Measurements from ENCODE around the gene C19orf73. TPM values are rescaled to one million over a fixed set of nuclear protein-coding genes. Genes with fewer than 3 reads are reported as not detected.

The C19orf73 gene
- total RNA-seq, 1 donor, result 0.54 TPM

DNA sequence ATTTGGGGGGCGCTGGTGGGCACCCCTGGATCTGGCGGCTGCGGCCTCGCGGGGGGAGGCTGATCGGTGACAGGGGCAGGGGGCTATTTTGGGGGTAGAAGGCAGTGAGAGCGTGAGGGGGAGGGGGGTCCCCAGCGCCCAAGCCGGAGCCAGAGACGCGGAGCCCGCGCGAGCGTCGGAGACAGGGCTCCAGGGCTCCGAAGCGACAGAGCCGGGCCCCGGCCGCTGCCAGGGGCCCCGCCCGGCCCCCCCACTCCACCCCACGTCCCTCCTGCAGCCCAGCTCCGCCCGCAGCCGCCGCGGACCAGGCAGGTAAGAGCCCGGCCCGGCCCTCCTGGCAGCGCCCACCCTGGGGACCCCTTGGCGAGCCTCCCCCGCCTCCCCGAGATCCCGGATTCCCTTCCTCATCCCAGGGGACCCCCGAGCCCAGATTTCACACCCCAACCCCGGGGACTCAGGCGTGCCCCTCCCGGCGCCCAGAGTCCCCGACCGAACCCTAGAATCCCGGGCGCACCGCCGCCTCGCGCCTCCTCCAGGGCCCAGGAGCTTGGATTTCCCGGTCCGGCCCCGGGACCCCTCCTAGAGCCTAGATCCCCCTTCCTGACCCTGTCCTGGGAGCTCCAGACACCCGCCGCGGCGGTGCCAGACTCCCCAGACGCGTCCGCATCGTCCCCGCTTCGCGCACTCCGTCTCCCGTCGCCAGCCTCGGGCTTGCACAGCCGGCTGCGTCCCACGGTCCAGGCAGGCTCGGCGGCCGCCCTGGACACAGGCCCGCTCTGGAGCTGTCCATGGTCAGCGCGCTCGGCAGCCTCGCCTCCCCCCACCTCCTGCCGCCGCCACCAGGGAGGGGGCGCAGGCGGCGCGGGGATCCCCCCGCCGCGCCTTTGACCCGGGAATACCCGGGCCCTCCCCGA is 725 bp upstream of the C19orf73 start, which contains the start of gene PPFIA3:
Gene PPFIA3 (plus strand): TSS at position 134 of the 914 bp plus-strand sequence. CDS start 8,330 bp downstream, outside the sequence.
- peak; percentile 46 for DNase-seq (ENCODE audit: low read depth)

DNA sequence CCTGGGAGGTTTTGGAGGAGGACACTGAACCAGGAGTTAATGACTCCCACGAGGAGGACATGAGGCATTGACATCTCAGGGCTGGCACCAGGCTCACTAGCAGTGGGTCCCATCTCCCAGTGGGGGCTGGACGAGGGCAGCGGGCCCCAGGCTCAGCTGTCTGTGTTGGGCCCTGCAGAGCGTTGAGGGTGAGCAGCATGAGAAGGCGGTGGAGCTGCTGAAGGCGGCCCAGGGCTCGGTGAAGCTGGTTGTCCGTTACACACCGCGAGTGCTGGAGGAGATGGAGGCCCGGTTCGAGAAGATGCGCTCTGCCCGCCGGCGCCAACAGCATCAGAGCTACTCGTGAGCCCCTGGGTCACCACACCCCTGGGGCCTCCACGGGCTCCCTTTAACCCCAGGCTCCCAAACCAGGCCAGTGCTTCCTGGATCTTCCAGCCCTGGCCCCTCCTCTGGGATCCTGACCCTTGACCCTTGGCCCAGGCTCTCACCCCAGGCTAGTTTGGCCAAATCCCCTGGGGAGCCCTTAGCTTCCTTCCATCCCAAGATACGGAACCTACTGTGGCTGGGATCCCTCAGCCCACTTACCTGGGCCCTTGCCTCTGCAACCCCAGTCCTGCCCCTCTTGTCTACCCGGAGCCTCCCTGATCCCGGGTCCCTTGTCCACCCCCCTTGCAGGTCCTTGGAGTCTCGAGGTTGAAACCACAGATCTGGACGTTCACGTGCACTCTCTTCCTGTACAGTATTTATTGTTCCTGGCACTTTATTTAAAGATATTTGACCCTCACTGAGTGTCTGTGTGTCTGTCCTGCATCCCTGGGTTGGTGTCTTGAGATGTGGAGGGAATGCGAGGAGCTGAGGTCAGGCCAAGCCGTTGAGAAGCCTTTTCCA is 1.0 kb downstream of the C19orf73 start:
- TF ChIP-seq, protein P1, sequence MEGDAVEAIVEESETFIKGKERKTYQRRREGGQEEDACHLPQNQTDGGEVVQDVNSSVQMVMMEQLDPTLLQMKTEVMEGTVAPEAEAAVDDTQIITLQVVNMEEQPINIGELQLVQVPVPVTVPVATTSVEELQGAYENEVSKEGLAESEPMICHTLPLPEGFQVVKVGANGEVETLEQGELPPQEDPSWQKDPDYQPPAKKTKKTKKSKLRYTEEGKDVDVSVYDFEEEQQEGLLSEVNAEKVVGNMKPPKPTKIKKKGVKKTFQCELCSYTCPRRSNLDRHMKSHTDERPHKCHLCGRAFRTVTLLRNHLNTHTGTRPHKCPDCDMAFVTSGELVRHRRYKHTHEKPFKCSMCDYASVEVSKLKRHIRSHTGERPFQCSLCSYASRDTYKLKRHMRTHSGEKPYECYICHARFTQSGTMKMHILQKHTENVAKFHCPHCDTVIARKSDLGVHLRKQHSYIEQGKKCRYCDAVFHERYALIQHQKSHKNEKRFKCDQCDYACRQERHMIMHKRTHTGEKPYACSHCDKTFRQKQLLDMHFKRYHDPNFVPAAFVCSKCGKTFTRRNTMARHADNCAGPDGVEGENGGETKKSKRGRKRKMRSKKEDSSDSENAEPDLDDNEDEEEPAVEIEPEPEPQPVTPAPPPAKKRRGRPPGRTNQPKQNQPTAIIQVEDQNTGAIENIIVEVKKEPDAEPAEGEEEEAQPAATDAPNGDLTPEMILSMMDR (IDR thresholded peaks at IDR 0.05; ENCODE audit: insufficient read depth, low read length), result no peak
- H3K4me3 ChIP-seq (ENCODE audit: low read depth, low read length), result peak overlapping the region; percentile 80
- no peak for DNase-seq (ENCODE audit: low read depth)

More for the DNA sequence above, 725 bp upstream of the C19orf73 start, which contains the start of gene PPFIA3:
- TF ChIP-seq, protein P1 (IDR thresholded peaks at IDR 0.05; ENCODE audit: insufficient read depth, low read length), result no peak
- peak within 1 kb of the TSS; percentile 80 for H3K4me3 ChIP-seq (ENCODE audit: low read depth, low read length)

DNA sequence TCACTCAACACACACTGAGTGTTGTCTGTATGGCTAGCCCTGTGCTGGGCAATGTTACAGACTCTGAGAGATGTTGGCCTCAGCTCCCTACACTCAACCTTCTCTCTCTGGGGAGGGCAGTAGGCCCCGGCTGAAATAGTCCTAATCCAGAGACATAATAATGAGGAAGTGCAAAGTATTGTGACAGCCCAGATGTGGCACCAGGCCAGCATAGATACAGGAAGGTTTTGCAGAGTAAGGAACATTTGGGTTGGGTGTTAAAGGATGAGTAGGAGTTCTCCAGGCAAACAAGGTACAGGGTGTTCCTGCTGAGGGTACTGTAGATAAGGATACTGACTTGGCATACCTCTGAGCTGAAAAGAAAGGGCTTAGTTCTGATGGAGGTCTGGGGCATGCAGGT is 2.4 kb downstream of the C19orf73 start:
- TF ChIP-seq, protein P1 (IDR thresholded peaks at IDR 0.05; ENCODE audit: insufficient read depth, low read length), result no peak

DNA sequence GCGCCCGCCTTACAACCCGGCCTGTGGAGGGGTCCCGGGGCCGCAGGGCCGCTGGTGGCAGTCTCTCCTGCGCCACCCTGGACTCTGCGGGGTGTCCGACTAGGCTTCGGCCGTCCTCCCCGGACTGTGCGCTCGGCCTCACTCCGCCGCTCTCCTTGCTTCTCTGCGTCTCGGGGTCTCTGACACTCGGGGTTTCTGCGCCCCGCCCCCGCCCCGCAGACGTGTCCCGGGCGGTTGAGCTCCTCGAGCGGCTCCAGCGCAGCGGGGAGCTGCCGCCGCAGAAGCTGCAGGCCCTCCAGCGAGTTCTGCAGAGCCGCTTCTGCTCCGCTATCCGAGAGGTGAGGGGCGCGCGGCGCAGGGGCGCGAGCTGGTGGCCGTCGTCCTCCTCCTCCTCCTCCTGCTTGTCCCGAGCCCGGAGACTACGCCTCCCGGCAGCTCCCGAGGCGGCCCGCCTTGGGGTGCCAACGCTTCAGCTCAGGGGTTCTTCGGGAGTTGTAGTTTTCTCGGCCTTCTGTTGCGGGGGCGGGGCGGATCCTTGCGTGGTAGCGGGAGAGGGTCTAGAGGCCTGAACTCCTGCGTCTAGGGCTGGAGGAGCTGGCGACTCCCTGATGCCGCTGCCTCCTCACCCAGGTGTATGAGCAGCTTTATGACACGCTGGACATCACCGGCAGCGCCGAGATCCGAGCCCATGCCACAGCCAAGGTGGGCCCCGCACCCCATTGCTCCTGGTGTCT is 4.1 kb downstream of the C19orf73 start:
- TF ChIP-seq, protein P1 (IDR thresholded peaks at IDR 0.05; ENCODE audit: insufficient read depth, low read length), result no peak
- DNase-seq (ENCODE audit: low read depth), result peak; percentile 47
- H3K4me3 ChIP-seq (ENCODE audit: low read depth, low read length), result peak overlapping the region; percentile 83

More for the DNA sequence above, 2.4 kb downstream of the C19orf73 start:
- H3K4me3 ChIP-seq (ENCODE audit: low read depth, low read length), result no peak overlapping the region
- no peak for DNase-seq (ENCODE audit: low read depth)

DNA sequence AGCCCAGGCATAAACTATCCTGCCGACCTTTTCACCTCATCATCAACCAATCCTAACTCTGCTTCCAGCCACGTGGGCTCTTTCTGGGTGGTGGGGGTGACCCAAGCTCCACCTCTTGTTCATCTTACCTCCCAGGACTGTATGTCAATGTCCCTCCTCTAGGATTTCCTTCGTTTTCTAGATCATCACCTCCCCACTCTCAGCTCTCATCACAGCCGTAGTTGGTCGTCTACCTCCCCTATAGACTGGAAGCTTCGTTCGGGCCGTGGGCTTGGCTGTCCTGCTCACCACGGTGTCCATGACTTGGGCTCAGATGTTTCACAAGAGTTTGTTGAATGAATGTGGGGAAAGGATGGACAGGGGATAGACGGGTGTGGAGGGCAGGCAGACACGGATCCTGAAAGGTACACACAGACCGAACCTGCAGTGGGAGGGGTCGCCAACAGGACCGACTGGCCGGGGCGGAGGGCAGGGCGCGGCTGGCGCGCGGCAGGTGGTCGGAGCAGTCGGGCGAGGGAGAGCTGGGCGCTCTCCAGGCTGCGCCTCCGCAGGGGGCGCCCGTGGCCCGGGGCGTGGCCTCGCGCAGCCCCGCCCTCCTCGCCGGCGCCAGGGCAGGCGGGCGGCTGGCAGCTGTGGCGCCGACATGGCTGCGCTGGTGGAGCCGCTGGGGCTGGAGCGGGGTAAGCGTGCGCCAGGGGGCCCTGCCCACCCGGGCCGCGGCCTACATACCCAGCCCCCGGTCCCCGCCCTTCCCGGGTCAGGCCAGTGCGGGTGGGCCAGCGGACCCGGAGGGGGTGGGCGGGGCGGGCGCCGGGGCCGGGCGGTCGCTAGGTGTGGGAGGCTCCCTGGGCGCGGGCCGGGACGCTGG is 4.9 kb downstream of the C19orf73 start, which contains the start of gene LIN7B:
Gene LIN7B (plus strand): TSS at position 609 of the 868 bp plus-strand sequence. CDS start 35 bp downstream, at position 644.
- peak; percentile 46 for DNase-seq (ENCODE audit: low read depth)
- TF ChIP-seq, protein P1 (IDR thresholded peaks at IDR 0.05; ENCODE audit: insufficient read depth, low read length), result peak; percentile 32
- H3K4me3 ChIP-seq (ENCODE audit: low read depth, low read length), result peak within 1 kb of the TSS; percentile 83

Data from fibroblast of the aortic adventitia (primary cell).